GM23248 (cell line): ENCODE data around the gene LEAP2. TPM values are rescaled to one million over a fixed set of nuclear protein-coding genes. Genes with fewer than 3 reads are reported as not detected.

Experiments
- DNase-seq: peaks from one replicate; pipeline ENCODE4 v3.0.0-alpha.2; 2015
- H2AFZ ChIP-seq: fragments of 200-600 bp; sonication (generic); 2 replicates; pipeline ENCODE4 v1.6.1; 2016; ENCODE audit warnings: antibody characterized with exemption
- H3F3A ChIP-seq: fragments of 200-600 bp; sonication (generic); 2 replicates; pipeline ENCODE4 v1.6.1; 2016; ENCODE audit warnings: mild to moderate bottlenecking, antibody characterized with exemption, mixed run types; ENCODE audit not compliant: insufficient read depth
- H3K27ac ChIP-seq: fragments of 200-600 bp; sonication (generic); 2 replicates; pipeline ENCODE4 v1.5.1; 2016; ENCODE audit warnings: mild to moderate bottlenecking
- H3K27me3 ChIP-seq: fragments of 200-600 bp; sonication (generic); replicated peaks from 2 replicates; pipeline ENCODE4 v1.6.1; 2016; ENCODE audit warnings: mild to moderate bottlenecking; ENCODE audit not compliant: insufficient read depth
- H3K36me3 ChIP-seq: fragments of 200-600 bp; sonication (generic); 2 replicates; pipeline ENCODE4 v1.6.1; 2016; ENCODE audit warnings: low read depth, mild to moderate bottlenecking
- H3K4me1 ChIP-seq: fragments of 200-600 bp; sonication (generic); 2 replicates; pipeline ENCODE4 v1.6.1; 2016; ENCODE audit warnings: mild to moderate bottlenecking; ENCODE audit not compliant: insufficient read depth
- H3K4me2 ChIP-seq: fragments of 200-600 bp; sonication (generic); one replicate; pipeline ENCODE4 v1.6.1; 2016; ENCODE audit warnings: mild to moderate bottlenecking; ENCODE audit not compliant: unreplicated experiment
- H3K4me3 ChIP-seq: fragments of 200-600 bp; sonication (generic); 2 replicates; pipeline ENCODE4 v1.5.1; 2016; ENCODE audit warnings: mild to moderate bottlenecking
- H3K79me2 ChIP-seq: fragments of 200-600 bp; sonication (generic); 2 replicates; pipeline ENCODE4 v1.6.1; 2016; ENCODE audit warnings: mild to moderate bottlenecking; ENCODE audit not compliant: insufficient read depth
- H3K9ac ChIP-seq: fragments of 200-600 bp; sonication (generic); 2 replicates; pipeline ENCODE4 v1.6.1; 2016; ENCODE audit warnings: mild to moderate bottlenecking
- H3K9me2 ChIP-seq: fragments of 200-600 bp; sonication (generic); 2 replicates; pipeline ENCODE4 v1.6.1; 2016; ENCODE audit warnings: mixed run types, mild to moderate bottlenecking, moderate library complexity; ENCODE audit not compliant: insufficient read depth
- H3K9me3 ChIP-seq: fragments of 200-600 bp; sonication (generic); one replicate; pipeline ENCODE4 v1.6.1; 2017; ENCODE audit warnings: low read depth
- H4K20me1 ChIP-seq: fragments of 200-600 bp; sonication (generic); 2 replicates; pipeline ENCODE4 v1.6.0; 2016; ENCODE audit not compliant: insufficient read depth
- EZH2 ChIP-seq: fragments of 200-600 bp; sonication (generic); IDR thresholded peaks from 2 replicates; pipeline ENCODE4 v1.6.1; 2018; ENCODE audit warnings: antibody characterized with exemption, mild to moderate bottlenecking; ENCODE audit not compliant: insufficient read depth, poor library complexity, severe bottlenecking
- EZH2phosphoT487 ChIP-seq: fragments of 200-600 bp; sonication (generic); IDR thresholded peaks from 2 replicates; pipeline ENCODE4 v1.6.1; 2018; ENCODE audit warnings: antibody characterized with exemption, moderate library complexity, mild to moderate bottlenecking, low read depth; ENCODE audit not compliant: insufficient read depth
- WGBS, 2 experiments: methylation state at CpG; one replicate each; pipeline ENCODE4 v1.1.6; 2015 to 2017; ENCODE audit warnings: low lambda C conversion rate in 2 of 2, low coverage in 1 of 2; ENCODE audit errors: missing lambda C conversion rate in 2 of 2; 5-methylcytosine and 5-hydroxymethylcytosine counted together
- in situ Hi-C: fragments of 300-500 bp; cut with MboI; formaldehyde crosslinking; loops from 2 replicates; pipeline ENCODE4 v1.15.0; 2020
- polyA plus RNA-seq: library from polyadenylated mRNA; unstranded; fragments of >200 nt; fragmentation: Nextera tagmentation; extraction: Ambion mirVana; gene quantifications from 2 replicates; pipeline ENCODE4 v1.2.1, GENCODE V29; 2016
- total RNA-seq: library from RNA; depleted of rRNA; stranded (reverse); fragments of >200 nt; shearing (Covaris generic); gene quantifications from 2 replicates; pipeline ENCODE4 v1.2.3, GENCODE V29; 2014

The LEAP2 gene
- total and polyA plus RNA-seq, 2 experiments from 2014 or later: 0.33 TPM; not detected in 1

DNA sequence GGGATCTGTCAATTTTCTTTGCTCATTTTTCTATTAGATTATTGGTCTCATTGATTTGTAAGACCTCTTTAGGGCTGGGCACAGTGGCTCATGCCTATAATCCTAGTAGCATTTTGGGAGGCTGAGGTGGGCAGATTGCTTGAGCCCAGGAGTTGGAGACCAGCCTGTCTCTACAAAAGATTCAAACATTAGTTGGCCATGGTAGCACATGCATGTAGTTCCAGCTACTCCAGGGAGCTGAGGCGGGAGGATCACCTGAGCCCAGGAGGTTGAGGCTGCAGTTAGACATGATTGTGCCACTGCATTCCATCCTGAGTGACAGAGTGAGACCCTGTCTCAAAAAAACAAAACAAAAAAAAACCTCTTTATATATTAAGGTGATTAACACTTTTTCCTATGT is 36.6 kb upstream of the LEAP2 start:
- in situ Hi-C loops: no loop called here
- Histone ChIP-seq H3K9ac (no peak overlapping the region), H3K36me3 (no peaks in the 10 kb centered on the region), H3K79me2 (no peaks in the 10 kb centered on the region), H3K27ac (no peak overlapping the region), H3F3A (peaks cover 13% of the 10 kb centered on the region; the same call in 1 of the 2 replicates), H3K4me2 (no peak overlapping the region), H3K27me3 (no peaks in the 10 kb centered on the region), H4K20me1 (no peaks in the 10 kb centered on the region), H3K4me1 (peaks cover 14% of the 10 kb centered on the region), H3K9me2 (no peaks in the 10 kb centered on the region), H3K9me3 (no peaks in the 10 kb centered on the region), H2AFZ (no peak overlapping the region), H3K4me3 (no peak overlapping the region)
- DNase-seq: no peak
- 100% methylated on average over 1 of the region's 1 CpG for WGBS, 2 experiments
- no peak for TF ChIP-seq EZH2phosphoT487
- TF ChIP-seq EZH2: no peak

DNA sequence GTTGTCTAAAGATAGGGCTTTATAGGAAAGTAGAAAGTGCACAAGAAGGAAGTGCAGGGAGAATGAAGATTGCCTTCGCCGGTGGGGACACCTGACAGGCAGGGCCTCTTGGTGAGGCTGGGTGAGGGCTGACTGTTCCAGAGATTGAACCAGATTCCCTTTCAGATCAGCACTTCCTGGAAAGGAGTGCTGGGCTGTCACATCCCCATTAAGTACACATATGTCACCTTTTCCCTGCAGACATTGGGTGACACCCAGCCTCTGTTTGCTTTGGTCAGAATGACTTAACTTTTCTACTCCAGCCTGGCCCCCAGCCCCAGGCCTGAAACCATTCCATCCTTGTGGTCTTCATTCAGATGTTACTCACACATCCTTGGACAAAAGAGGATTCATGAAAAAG is 35.6 kb upstream of the LEAP2 start:
- Histone ChIP-seq H3K4me3 (no peak overlapping the region), H2AFZ (no peak overlapping the region), H3K4me1 (peaks cover 14% of the 10 kb centered on the region), H3K9me2 (no peaks in the 10 kb centered on the region), H3K9me3 (no peaks in the 10 kb centered on the region), H3K4me2 (no peak overlapping the region), H4K20me1 (no peaks in the 10 kb centered on the region), H3F3A (peaks cover 13% of the 10 kb centered on the region; the same call in 1 of the 2 replicates), H3K27ac (no peak overlapping the region), H3K27me3 (no peaks in the 10 kb centered on the region), H3K79me2 (no peaks in the 10 kb centered on the region), H3K9ac (no peak overlapping the region), H3K36me3 (no peaks in the 10 kb centered on the region)
- no peak for DNase-seq
- in situ Hi-C loops: no loop called here
- WGBS, 2 experiments: 64 to 84% methylated on average over 2 of the region's 2 CpGs
- no peak for TF ChIP-seq EZH2phosphoT487
- TF ChIP-seq EZH2: no peak

DNA sequence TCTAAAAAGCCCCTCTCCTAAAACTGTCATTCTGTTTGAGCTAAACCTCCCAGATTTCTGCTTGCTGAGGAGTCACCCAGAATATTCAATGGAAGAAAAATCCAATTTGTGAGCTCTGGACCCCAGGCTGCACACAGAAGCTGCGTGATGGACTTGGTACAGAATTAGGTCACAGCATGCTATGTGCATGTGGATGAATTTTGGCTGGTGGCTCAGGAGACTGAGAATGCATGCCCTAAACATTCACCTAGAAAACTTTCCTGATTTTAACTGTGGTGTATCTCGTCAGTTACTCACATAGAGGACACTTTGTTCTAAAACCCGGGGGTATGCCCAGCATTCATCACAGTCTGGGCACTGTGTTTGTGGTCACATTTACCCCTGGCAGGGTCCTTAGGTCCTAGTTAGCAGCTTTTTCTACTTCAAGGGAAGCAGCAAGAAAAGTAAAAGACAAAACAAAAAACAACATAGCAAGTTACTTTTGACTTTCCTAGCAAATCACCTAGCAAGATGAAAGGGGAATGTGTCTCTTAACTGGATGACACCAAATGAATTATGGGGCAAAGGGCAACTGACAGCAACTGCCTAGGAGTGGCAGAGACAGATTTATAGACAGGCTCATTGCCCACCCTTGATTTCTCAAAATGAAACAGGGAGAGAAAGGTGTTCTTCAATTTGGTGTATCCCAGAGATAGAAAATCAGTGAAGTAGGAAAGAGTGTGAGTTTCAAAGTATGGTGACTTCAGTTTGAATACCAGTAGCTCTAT is 34.8 kb upstream of the LEAP2 start:
- H3K4me2 ChIP-seq: no peak overlapping the region
- peaks cover 13% of the 10 kb centered on the region; the same call in 1 of the 2 replicates for H3F3A ChIP-seq
- no peaks in the 10 kb centered on the region for H3K27me3 ChIP-seq
- no peak overlapping the region for H3K4me3 ChIP-seq
- 74 to 76% methylated on average over 3 of the region's 3 CpGs for WGBS, 2 experiments
- H3K79me2 ChIP-seq: no peaks in the 10 kb centered on the region
- DNase-seq: no peak
- no peaks in the 10 kb centered on the region for H3K9me3 ChIP-seq
- TF ChIP-seq EZH2phosphoT487 (no peak), EZH2 (no peak)
- in situ Hi-C loops: no loop called here
- no peaks in the 10 kb centered on the region for H4K20me1 ChIP-seq
- H3K27ac ChIP-seq: no peak overlapping the region; the same call in 1 of the 2 replicates
- H3K9me2 ChIP-seq: no peaks in the 10 kb centered on the region
- 0 out of 2 replicates have a peak overlapping the region, but pooled peaks have one; percentile 75 for H2AFZ ChIP-seq
- H3K9ac ChIP-seq: no peak overlapping the region
- peaks cover 14% of the 10 kb centered on the region for H3K4me1 ChIP-seq
- H3K36me3 ChIP-seq: no peaks in the 10 kb centered on the region

DNA sequence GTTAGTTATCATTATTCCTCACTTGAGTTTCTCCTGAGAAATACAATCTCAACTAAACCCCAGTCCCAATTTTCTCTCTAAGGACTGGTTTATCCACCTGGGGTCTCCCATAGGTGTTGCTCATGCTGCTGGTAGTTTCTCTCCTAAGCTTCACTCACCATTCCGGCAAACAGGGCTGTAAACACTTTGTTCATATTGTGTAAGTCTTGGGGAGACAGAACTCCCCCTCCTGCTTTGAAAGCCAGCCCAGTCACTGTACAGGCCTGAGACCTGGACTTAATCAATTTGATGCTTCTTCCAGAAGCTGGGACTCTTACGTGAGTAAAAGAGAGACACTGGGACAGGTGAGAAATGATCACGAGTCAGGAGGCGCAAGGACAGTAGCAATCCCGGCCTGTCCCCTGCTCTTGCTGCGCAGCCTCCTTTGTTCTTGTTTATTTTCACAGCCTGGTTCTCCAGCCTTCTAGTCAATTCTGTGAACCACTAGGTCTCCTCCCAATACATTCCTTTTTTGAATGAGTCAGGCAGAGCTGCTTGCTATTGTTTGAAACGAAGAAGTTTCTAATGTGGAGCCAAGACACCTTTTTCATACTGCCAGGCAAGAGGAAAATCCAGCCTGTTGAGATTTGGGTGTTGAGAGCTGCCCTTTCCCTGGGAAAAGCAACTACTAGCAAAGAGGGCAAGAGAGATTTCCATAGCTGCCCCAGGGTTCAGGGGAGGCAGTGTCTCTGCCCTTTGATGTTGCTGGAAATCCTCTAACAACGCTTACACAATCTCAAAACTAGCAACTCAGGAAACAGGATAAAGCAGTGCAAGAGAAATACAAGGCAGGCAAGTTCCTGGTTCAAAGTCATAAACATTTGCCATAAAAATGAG is 33.8 kb upstream of the LEAP2 start:
- Histone ChIP-seq H3K79me2 (no peaks in the 10 kb centered on the region), H2AFZ (peak overlapping the region; percentile 75), H3K9ac (peak overlapping the region; percentile 31), H3K9me2 (no peaks in the 10 kb centered on the region), H3F3A (peaks cover 13% of the 10 kb centered on the region; the same call in 1 of the 2 replicates), H3K4me1 (peaks cover 14% of the 10 kb centered on the region), H3K9me3 (no peaks in the 10 kb centered on the region), H4K20me1 (no peaks in the 10 kb centered on the region), H3K4me2 (peak overlapping the region; percentile 22), H3K27ac (peak overlapping the region; percentile 65), H3K4me3 (no peak overlapping the region), H3K27me3 (no peaks in the 10 kb centered on the region), H3K36me3 (no peaks in the 10 kb centered on the region)
- in situ Hi-C loops: no loop called here
- DNase-seq: peak; percentile 77
- 76 to 78% methylated on average over 8 of the region's 8 CpGs for WGBS, 2 experiments
- no peak for TF ChIP-seq EZH2phosphoT487
- TF ChIP-seq EZH2: no peak
